HCT116 (cell line): ENCODE results near the gene ABCB7.

Source experiments
- EZH2phosphoT487 ChIP-seq: fragments of 200-600 bp; IDR thresholded peaks from 2 replicates; pipeline ENCODE4 v1.6.1; 2018; ENCODE audit warnings: antibody characterized with exemption, borderline replicate concordance
- POLR2AphosphoS5 ChIP-seq: IDR thresholded peaks from 2 replicates; pipeline ENCODE4 v1.6.1; 2011; ENCODE audit warnings: mild to moderate bottlenecking, low read depth, low read length, moderate library complexity
- TCF7L2 ChIP-seq: IDR thresholded peaks from 2 replicates; pipeline ENCODE4 v1.7.0; 2011; ENCODE audit warnings: borderline replicate concordance, inconsistent platforms; ENCODE audit not compliant: insufficient read depth, insufficient read length; ENCODE audit errors: extremely low read depth
- ZFX ChIP-seq: fragments of 450-650 bp; IDR thresholded peaks from 2 replicates; pipeline ENCODE4 v1.6.1; 2017
- TF ChIP-seq, protein P1 (sequence below), 3 experiments: fragments of 200-600 bp in 1 of 3; sonication (generic) in 1 of 3; IDR thresholded peaks in 2 of 3; conservative IDR thresholded peaks in 1 of 3; 2 replicates each; pipeline ENCODE4 v1.5.1; 2012 to 2017; ENCODE audit warnings: low read depth in 2 of 3, low read length in 2 of 3, antibody characterized with exemption in 1 of 3, borderline replicate concordance in 1 of 3, control low read depth in 1 of 3, mild to moderate bottlenecking in 1 of 3, mixed read lengths in 1 of 3, mixed run types in 1 of 3, moderate library complexity in 1 of 3; ENCODE audit not compliant: insufficient read depth in 1 of 3
- TF ChIP-seq, protein P2 (sequence below): IDR thresholded peaks from 2 replicates; pipeline ENCODE4 v1.6.1; 2012
- TF ChIP-seq, protein P3 (sequence below): IDR thresholded peaks from 2 replicates; pipeline ENCODE4 v1.6.1; 2011; ENCODE audit warnings: mild to moderate bottlenecking, low read length, moderate library complexity; ENCODE audit not compliant: insufficient replicate concordance; ENCODE audit errors: extremely low read depth

DNA sequence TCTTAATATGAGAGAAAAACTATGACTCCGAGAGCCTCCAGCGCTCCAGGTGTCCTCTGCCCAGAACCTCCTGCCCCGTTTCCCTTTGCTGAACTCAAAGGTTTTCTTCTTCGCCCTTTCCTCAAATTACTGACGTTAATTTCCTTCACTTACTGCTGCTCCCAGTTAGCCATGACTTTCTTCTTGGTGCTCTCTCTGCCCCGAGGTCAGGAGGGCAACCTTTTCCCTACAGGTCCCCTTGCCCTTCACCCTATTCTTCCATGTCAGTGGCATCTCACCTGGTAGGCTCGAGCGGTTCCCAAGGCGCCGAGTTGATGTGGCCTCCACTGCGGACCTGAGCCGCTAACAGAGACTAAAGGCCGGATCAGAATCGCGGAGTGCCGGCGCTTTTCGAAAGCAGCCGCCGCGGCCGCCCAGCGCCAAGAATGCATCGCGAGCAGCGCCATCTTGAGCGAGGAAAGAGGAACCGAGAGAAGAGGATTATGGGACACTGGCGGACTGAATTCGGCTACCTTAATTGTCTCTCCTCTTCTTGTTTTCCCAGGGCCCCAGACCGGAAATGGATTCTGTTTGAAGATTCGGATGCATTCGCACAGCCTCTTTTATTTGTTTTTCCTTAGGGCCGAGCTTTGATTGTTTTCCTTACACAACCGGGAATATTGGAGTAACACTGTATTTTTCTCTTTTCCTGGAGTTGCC lies at the start of gene ABCB7:
- TF ChIP-seq, protein P1, sequence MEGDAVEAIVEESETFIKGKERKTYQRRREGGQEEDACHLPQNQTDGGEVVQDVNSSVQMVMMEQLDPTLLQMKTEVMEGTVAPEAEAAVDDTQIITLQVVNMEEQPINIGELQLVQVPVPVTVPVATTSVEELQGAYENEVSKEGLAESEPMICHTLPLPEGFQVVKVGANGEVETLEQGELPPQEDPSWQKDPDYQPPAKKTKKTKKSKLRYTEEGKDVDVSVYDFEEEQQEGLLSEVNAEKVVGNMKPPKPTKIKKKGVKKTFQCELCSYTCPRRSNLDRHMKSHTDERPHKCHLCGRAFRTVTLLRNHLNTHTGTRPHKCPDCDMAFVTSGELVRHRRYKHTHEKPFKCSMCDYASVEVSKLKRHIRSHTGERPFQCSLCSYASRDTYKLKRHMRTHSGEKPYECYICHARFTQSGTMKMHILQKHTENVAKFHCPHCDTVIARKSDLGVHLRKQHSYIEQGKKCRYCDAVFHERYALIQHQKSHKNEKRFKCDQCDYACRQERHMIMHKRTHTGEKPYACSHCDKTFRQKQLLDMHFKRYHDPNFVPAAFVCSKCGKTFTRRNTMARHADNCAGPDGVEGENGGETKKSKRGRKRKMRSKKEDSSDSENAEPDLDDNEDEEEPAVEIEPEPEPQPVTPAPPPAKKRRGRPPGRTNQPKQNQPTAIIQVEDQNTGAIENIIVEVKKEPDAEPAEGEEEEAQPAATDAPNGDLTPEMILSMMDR (IDR thresholded peaks at IDR 0.05 in 2 of 3, conservative IDR thresholded peaks at IDR 0.05 in 1 of 3; ENCODE audit: borderline replicate concordance in 1 of 3, insufficient read depth in 1 of 3, low read depth in 2 of 3, low read length in 2 of 3): no peak
- TF ChIP-seq ZFX (no peak), EZH2phosphoT487 (no peak), TCF7L2 (peak; percentile 25), POLR2AphosphoS5 (peak; percentile 66)
- TF ChIP-seq, protein P2, sequence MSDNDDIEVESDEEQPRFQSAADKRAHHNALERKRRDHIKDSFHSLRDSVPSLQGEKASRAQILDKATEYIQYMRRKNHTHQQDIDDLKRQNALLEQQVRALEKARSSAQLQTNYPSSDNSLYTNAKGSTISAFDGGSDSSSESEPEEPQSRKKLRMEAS: peak; percentile 29; the same call in 1 of the 2 replicates
- TF ChIP-seq, protein P3, sequence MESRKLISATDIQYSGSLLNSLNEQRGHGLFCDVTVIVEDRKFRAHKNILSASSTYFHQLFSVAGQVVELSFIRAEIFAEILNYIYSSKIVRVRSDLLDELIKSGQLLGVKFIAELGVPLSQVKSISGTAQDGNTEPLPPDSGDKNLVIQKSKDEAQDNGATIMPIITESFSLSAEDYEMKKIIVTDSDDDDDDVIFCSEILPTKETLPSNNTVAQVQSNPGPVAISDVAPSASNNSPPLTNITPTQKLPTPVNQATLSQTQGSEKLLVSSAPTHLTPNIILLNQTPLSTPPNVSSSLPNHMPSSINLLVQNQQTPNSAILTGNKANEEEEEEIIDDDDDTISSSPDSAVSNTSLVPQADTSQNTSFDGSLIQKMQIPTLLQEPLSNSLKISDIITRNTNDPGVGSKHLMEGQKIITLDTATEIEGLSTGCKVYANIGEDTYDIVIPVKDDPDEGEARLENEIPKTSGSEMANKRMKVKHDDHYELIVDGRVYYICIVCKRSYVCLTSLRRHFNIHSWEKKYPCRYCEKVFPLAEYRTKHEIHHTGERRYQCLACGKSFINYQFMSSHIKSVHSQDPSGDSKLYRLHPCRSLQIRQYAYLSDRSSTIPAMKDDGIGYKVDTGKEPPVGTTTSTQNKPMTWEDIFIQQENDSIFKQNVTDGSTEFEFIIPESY: no peak
